OCI-LY7 (cell line): ENCODE data around the gene GLYAT. TPM values are rescaled to one million over a fixed set of nuclear protein-coding genes. Genes with fewer than 3 reads are reported as not detected.

ENCODE experiments used
- BruUV-seq: library from RNA; stranded (reverse); fragments of 400-500 nt; replicated peaks from 2 replicates; lab custom pipeline; 2021; lab: Mats Ljungman, UMichigan
- CTCF ChIA-PET: fragments of 300-600 bp; sonication (Branson Sonifier 250); formaldehyde crosslinking; loops from one replicate; lab custom pipeline; 2022; ENCODE audit warnings: antibody characterized with exemption; ENCODE audit not compliant: unreplicated experiment; lab: Charles Lee
- POLR2A ChIA-PET: fragments of 300-600 bp; sonication (Branson Sonifier 250); formaldehyde crosslinking; loops from one replicate; lab custom pipeline; 2022; ENCODE audit warnings: antibody characterized with exemption; lab: Charles Lee
- DNase-seq: peaks from one replicate; pipeline ENCODE4 v3.0.0-alpha.2; 2015; ENCODE audit warnings: low spot score
- H2AFZ ChIP-seq: fragments of 200-600 bp; sonication (generic), shearing (Covaris generic); 2 replicates; pipeline ENCODE4 v1.6.1; 2014; ENCODE audit warnings: mild to moderate bottlenecking, antibody characterized with exemption, low read length, moderate library complexity
- H3K27ac ChIP-seq: fragments of 200-600 bp; sonication (generic); 2 replicates; pipeline ENCODE4 v1.5.1; 2014; ENCODE audit warnings: mixed run types, low read depth, mild to moderate bottlenecking, moderate library complexity, low read length, inconsistent platforms; ENCODE audit not compliant: poor library complexity, severe bottlenecking
- H3K36me3 ChIP-seq: fragments of 200-600 bp; sonication (generic); 2 replicates; pipeline ENCODE4 v1.6.1; 2014; ENCODE audit warnings: mild to moderate bottlenecking, antibody characterized with exemption, low read length, moderate library complexity, mixed read lengths; ENCODE audit not compliant: insufficient read depth
- H3K4me1 ChIP-seq: fragments of 200-600 bp; sonication (generic); 2 replicates; pipeline ENCODE4 v1.5.1; 2014; ENCODE audit warnings: mild to moderate bottlenecking, low read length; ENCODE audit not compliant: insufficient read depth, poor library complexity, severe bottlenecking
- H3K4me2 ChIP-seq: fragments of 200-600 bp; sonication (generic); 2 replicates; pipeline ENCODE4 v1.6.1; 2014; ENCODE audit warnings: mild to moderate bottlenecking, low read length
- H3K4me3 ChIP-seq: fragments of 200-600 bp; sonication (generic); 2 replicates; pipeline ENCODE4 v1.5.1; 2014; ENCODE audit warnings: mild to moderate bottlenecking, low read depth, low read length; ENCODE audit not compliant: poor library complexity, severe bottlenecking
- H3K79me2 ChIP-seq: fragments of 200-600 bp; sonication (generic); 2 replicates; pipeline ENCODE4 v1.6.1; 2016; ENCODE audit warnings: low read depth, mild to moderate bottlenecking, low read length, moderate library complexity, mixed read lengths; ENCODE audit not compliant: insufficient read depth
- H3K9me2 ChIP-seq: fragments of 200-600 bp; sonication (generic); 2 replicates; pipeline ENCODE4 v1.6.1; 2016; ENCODE audit warnings: mild to moderate bottlenecking, low read length, mixed read lengths; ENCODE audit not compliant: insufficient read depth
- H3K9me3 ChIP-seq: fragments of 200-600 bp; sonication (generic); 2 replicates; pipeline ENCODE4 v1.6.1; 2014; ENCODE audit warnings: mild to moderate bottlenecking, mixed run types, low read length, mixed read lengths
- H4K20me1 ChIP-seq: fragments of 200-600 bp; sonication (generic); 2 replicates; pipeline ENCODE4 v1.6.1; 2014; ENCODE audit warnings: mild to moderate bottlenecking, antibody characterized with exemption, low read length, moderate library complexity, mixed read lengths; ENCODE audit not compliant: insufficient read depth
- CTCF ChIP-seq: fragments of 200-600 bp; sonication (generic); conservative IDR thresholded peaks from 2 replicates; pipeline ENCODE4 v1.5.1; 2014; ENCODE audit warnings: mild to moderate bottlenecking, antibody characterized with exemption, low read length, moderate library complexity, mixed read lengths
- EZH2phosphoT487 ChIP-seq: fragments of 200-600 bp; sonication (generic); IDR thresholded peaks from 2 replicates; pipeline ENCODE4 v1.6.1; 2018; ENCODE audit warnings: low read depth, borderline replicate concordance, mild to moderate bottlenecking, mixed run types, antibody characterized with exemption, low read length, moderate library complexity, mixed read lengths
- intact Hi-C: fragments of 100-400 bp; cut with micrococcal nuclease; formaldehyde crosslinking; loops from one replicate; pipeline ENCODE4 v1.10.0; 2022; ENCODE audit not compliant: unreplicated experiment
- total RNA-seq, 2 experiments: library from RNA; depleted of rRNA in 1 of 2; stranded (reverse); fragments of >200 nt in 1 of 2; shearing (Covaris generic) in 1 of 2; gene quantifications; 2 replicates each; pipeline ENCODE4 v1.2.3, GENCODE V29; 2014 to 2022

Gene GLYAT
- total RNA-seq, 2 experiments from 2014 or later = not detected

- no peak for DNase-seq
- POLR2A ChIA-PET = interaction anchor here (0.7 kb wide), 1 partner anchor 9 kb away, joined by 3 read pairs; no protein-coding TSS in a partner anchor
- intact Hi-C loops = no loop called here
- Histone ChIP-seq H3K4me2 (no peak overlapping the region), H2AFZ (no peak overlapping the region), H3K27ac (no peak overlapping the region), H3K36me3 (no peaks in the 10 kb centered on the region), H4K20me1 (no peaks in the 10 kb centered on the region), H3K79me2 (no peaks in the 10 kb centered on the region), H3K4me3 (no peak overlapping the region), H3K9me3 (no peaks in the 10 kb centered on the region), H3K4me1 (no peaks in the 10 kb centered on the region), H3K9me2 (no peaks in the 10 kb centered on the region)
- CTCF ChIA-PET = no interaction called here
- TF ChIP-seq EZH2phosphoT487 (no peak), CTCF (no peak)
- no TSS peak for BruUV-seq
Measured at GRCh38 chr11:58769308-58769707, 37.6 kb upstream of the GLYAT start.

GRCh38 chr11:58768137-58768536 lies 36.4 kb upstream of the GLYAT start:
- no peak overlapping the region for H2AFZ ChIP-seq
- no peak for DNase-seq
- H3K79me2 ChIP-seq = no peaks in the 10 kb centered on the region
- no peaks in the 10 kb centered on the region for H3K9me3 ChIP-seq
- no peak overlapping the region for H3K4me3 ChIP-seq
- no TSS peak for BruUV-seq
- H3K9me2 ChIP-seq = no peaks in the 10 kb centered on the region
- no peak for TF ChIP-seq CTCF
- TF ChIP-seq EZH2phosphoT487 = no peak
- no peak overlapping the region for H3K4me2 ChIP-seq
- ChIA-PET CTCF (no interaction called here), POLR2A (no interaction called here)
- H3K36me3 ChIP-seq = no peaks in the 10 kb centered on the region
- H4K20me1 ChIP-seq = no peaks in the 10 kb centered on the region
- H3K4me1 ChIP-seq = no peaks in the 10 kb centered on the region
- no peak overlapping the region for H3K27ac ChIP-seq
- intact Hi-C loops = no loop called here

DNA sequence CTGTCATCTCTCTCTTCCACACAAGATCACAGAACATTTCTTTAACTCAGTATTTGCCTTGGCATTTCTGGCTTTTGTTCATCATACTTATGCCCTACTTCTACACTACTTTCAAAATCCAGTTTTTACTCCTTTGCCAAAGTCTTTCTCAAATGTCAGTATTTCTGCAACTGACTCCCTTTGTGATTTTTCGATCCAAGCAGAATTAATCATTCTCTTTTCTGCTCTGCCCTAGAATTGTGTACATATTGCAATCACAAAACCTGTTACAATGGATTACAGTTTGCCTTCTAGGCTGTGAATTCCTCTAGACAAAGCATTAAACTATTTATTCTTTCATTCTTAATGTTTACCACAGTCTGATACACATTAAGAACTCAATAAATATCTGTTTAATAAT lies 33.3 kb upstream of the GLYAT start:
- DNase-seq = no peak
- H3K4me2 ChIP-seq = no peak overlapping the region
- no peaks in the 10 kb centered on the region for H3K9me3 ChIP-seq
- intact Hi-C loops = no loop called here
- BruUV-seq = no TSS peak
- H3K36me3 ChIP-seq = no peaks in the 10 kb centered on the region
- POLR2A ChIA-PET = no interaction called here
- no peaks in the 10 kb centered on the region for H4K20me1 ChIP-seq
- CTCF ChIA-PET = no interaction called here
- TF ChIP-seq EZH2phosphoT487 (no peak), CTCF (no peak)
- H2AFZ ChIP-seq = no peak overlapping the region
- no peaks in the 10 kb centered on the region for H3K9me2 ChIP-seq
- no peak overlapping the region for H3K27ac ChIP-seq
- no peaks in the 10 kb centered on the region for H3K79me2 ChIP-seq
- H3K4me1 ChIP-seq = no peaks in the 10 kb centered on the region
- H3K4me3 ChIP-seq = no peak overlapping the region
